ENCODE data around the gene RPL36. TPM values are rescaled to one million over a fixed set of nuclear protein-coding genes. Genes with fewer than 3 reads are reported as not detected.

Gene RPL36
- 575 and 895 TPM in 2 replicates for total RNA-seq (2014; rRNA removed; shearing (Covaris generic))
- 3,204 and 3,480 TPM in 2 replicates for polyA plus RNA-seq (2016; fragmentation: Nextera tagmentation; extraction: Ambion mirVana)
- long read RNA-seq, transcript RPL36-201 (4 exons, 707 nt), result major isoform, 1,168 of 1,339 reads
- long read RNA-seq, transcript RPL36-202 (3 exons, 556 nt), result minor isoform, 143 of 1,339 reads
- long read RNA-seq, partial matches to known transcripts, result 4 of 1,339 reads
- long read RNA-seq, other reads (novel, unspliced or antisense), result 22 of 1,339 reads

- Mint-ChIP-seq H3K27ac (peak within 1 kb of the TSS; percentile 99), H3K27me3 (ENCODE audit: insufficient read depth, low read depth, poor library complexity) (peaks cover 52% of the 10 kb centered on the region), H3K36me3 (ENCODE audit: low read depth) (peaks cover 54% of the 10 kb centered on the region), H3K4me1 (peaks cover 9% of the 10 kb centered on the region; the same call in 2 of the 3 replicates), H3K4me3 (peak within 1 kb of the TSS; percentile 100), H3K9me3 (peaks cover 8% of the 10 kb centered on the region; the same call in 1 of the 3 replicates)
- peak within 1 kb of the TSS; percentile 100 for H3K4me3 ChIP-seq
- peaks cover 27% of the 10 kb centered on the region for H3K79me2 ChIP-seq (replicated peaks; ENCODE audit: insufficient read depth)
- H3K27ac ChIP-seq (ENCODE audit: low read depth), result peak within 1 kb of the TSS; percentile 95
- peak; percentile 97 for DNase-seq (ENCODE audit: low spot score)
- peak; percentile 31 for ATAC-seq
- H4K20me1 ChIP-seq (replicated peaks; ENCODE audit: insufficient read depth), result peaks cover 10% of the 10 kb centered on the region; the same call in 1 of the 2 replicates
- H3K36me3 ChIP-seq (ENCODE audit: insufficient read depth), result no peaks in the 10 kb centered on the region
- H3K9me2 ChIP-seq (ENCODE audit: insufficient read depth), result no peaks in the 10 kb centered on the region
- H3K27me3 ChIP-seq (ENCODE audit: insufficient read depth), result no peaks in the 10 kb centered on the region
- H3K4me1 ChIP-seq (ENCODE audit: insufficient read depth), result peaks cover 2% of the 10 kb centered on the region; the same call in 1 of the 2 replicates
- H3F3A ChIP-seq (replicated peaks; ENCODE audit: low read depth), result peaks cover 24% of the 10 kb centered on the region
- no peak within 1 kb of the TSS for H2AFZ ChIP-seq
- H3K4me2 ChIP-seq, result peak within 1 kb of the TSS; percentile 93
- no peak for TF ChIP-seq JUNB (IDR thresholded peaks at IDR 0.05; ENCODE audit: unreplicated experiment)
- peak; percentile 87 for TF ChIP-seq ETS1 (IDR thresholded peaks at IDR 0.05)
- no peak for TF ChIP-seq ZNF462 (CRISPR knock-in tag; IDR thresholded peaks at IDR 0.05)
- TF ChIP-seq ZNF331 (CRISPR knock-in tag; IDR thresholded peaks at IDR 0.05; ENCODE audit: low read depth), result no peak
- no peak for TF ChIP-seq STAT1 (IDR thresholded peaks at IDR 0.05; ENCODE audit: unreplicated experiment)
- TF ChIP-seq CTCF (conservative IDR thresholded peaks at IDR 0.05; ENCODE audit: low read depth in 2 of 2), result peak; percentile 67 to 93
- TF ChIP-seq REST (IDR thresholded peaks at IDR 0.05; ENCODE audit: unreplicated experiment), result no peak
- TF ChIP-seq EZH2phosphoT487 (IDR thresholded peaks at IDR 0.05; ENCODE audit: unreplicated experiment), result no peak
- no peak for TF ChIP-seq NANOG (IDR thresholded peaks at IDR 0.05; ENCODE audit: borderline replicate concordance)
- no peak for TF ChIP-seq ZNF114 (CRISPR knock-in tag; IDR thresholded peaks at IDR 0.05)
- TF ChIP-seq CREB1 (CRISPR knock-in tag; IDR thresholded peaks at IDR 0.05; ENCODE audit: low read depth), result peak; percentile 51; the same call in 1 of the 2 replicates
- TF ChIP-seq POLR2AphosphoS5 (IDR thresholded peaks at IDR 0.05; ENCODE audit: low read depth), result peak; percentile 97
These were observed at the start of gene RPL36 for GRCh38 chr19:5690125-5690954. Gene RPL36 (plus strand): TSS chr19:5690295. CDS start chr19:5690508, 213 bp downstream.
